HepG2 (cell line): Measurements from ENCODE around the gene VWA5B1. TPM values are rescaled to one million over a fixed set of nuclear protein-coding genes. Genes with fewer than 3 reads are reported as not detected.

Source experiments
- ATAC-seq: fragments of 200-7000 bp; cut with Tn5 transposase; 3 replicates; pipeline ENCODE4 v1.9.1; 2020; ENCODE audit warnings: mild to moderate bottlenecking, moderate library complexity
- BruUV-seq: library from RNA; stranded (reverse); fragments of 400-500 nt; replicated peaks from 2 replicates; lab custom pipeline; 2021; lab: Mats Ljungman, UMichigan
- CTCF ChIA-PET: fragments of 300-600 bp; formaldehyde crosslinking; extraction: SDS; loops from one replicate; lab custom pipeline; 2021; ENCODE audit warnings: low total read pairs, inconsistent platforms, low intra/inter-chr PET ratio; lab: Yijun Ruan, JAX
- POLR2A ChIA-PET: fragments of 350-600 bp; sonication (Branson Sonifier 250); formaldehyde crosslinking; loops from one replicate; lab custom pipeline; 2020; ENCODE audit warnings: antibody characterized with exemption, inconsistent platforms; lab: Yijun Ruan, JAX
- DNase-seq: peaks from one replicate; pipeline ENCODE4 v3.0.0-alpha.2; 2015; ENCODE audit warnings: low spot score
- FAIRE-seq: peaks from 3 replicates; lab custom pipeline; 2011; peaks lifted over from hg19 to GRCh38; lab: Jason Lieb, UNC
- H2AFZ ChIP-seq: one replicate; pipeline ENCODE4 v1.6.1; 2011; ENCODE audit warnings: low read length, inconsistent platforms
- H3K27ac ChIP-seq: fragments of 300-600 bp; 3 replicates; pipeline ENCODE4 v1.8.0; 2011; ENCODE audit warnings: mixed run types, mild to moderate bottlenecking, mixed read lengths, low read length, inconsistent platforms; ENCODE audit not compliant: insufficient read depth; ENCODE audit errors: extremely low read length
- H3K27me3 ChIP-seq, 2 experiments: fragments of 200-600 bp in 1 of 2; 2 replicates in 1 of 2; 3 replicates in 1 of 2; pipeline versions ENCODE4 v1.6.0 to v1.8.0; 2011; ENCODE audit warnings: low read length in 2 of 2, mild to moderate bottlenecking in 2 of 2, moderate library complexity in 2 of 2, inconsistent platforms in 1 of 2; ENCODE audit not compliant: insufficient read depth in 2 of 2, control insufficient read depth in 1 of 2
- H3K36me3 ChIP-seq, 2 experiments: fragments of 200-600 bp in 1 of 2; replicated peaks in 1 of 2; 2 replicates in 1 of 2; 3 replicates in 1 of 2; pipeline versions ENCODE4 v1.5.1 to v1.8.0; 2011; ENCODE audit warnings: low read length in 2 of 2, inconsistent platforms in 1 of 2; ENCODE audit not compliant: insufficient read depth in 2 of 2, control insufficient read depth in 1 of 2
- H3K4me1 ChIP-seq: 2 replicates; pipeline ENCODE4 v1.5.1; 2012; ENCODE audit warnings: low read length, inconsistent platforms; ENCODE audit not compliant: insufficient read depth
- H3K4me2 ChIP-seq: 2 replicates; pipeline ENCODE4 v1.6.0; 2011; ENCODE audit warnings: low read depth, low read length, inconsistent platforms
- H3K4me3 ChIP-seq, 3 experiments: fragments of 200-600 bp in 1 of 3; sonication (generic), shearing (Covaris generic) in 1 of 3; replicated peaks in 1 of 3; 2 replicates each; pipeline ENCODE4 v1.5.1; 2011 to 2016; ENCODE audit warnings: low read length in 3 of 3, inconsistent platforms in 2 of 3, low read depth in 2 of 3, mild to moderate bottlenecking in 2 of 3, control low read depth in 1 of 3, mixed read lengths in 1 of 3; ENCODE audit not compliant: insufficient read depth in 1 of 3
- H3K79me2 ChIP-seq: one replicate; pipeline ENCODE4 v1.6.1; 2011; ENCODE audit warnings: low read length, inconsistent platforms; ENCODE audit not compliant: insufficient read depth
- H3K9ac ChIP-seq: 2 replicates; pipeline ENCODE4 v1.6.0; 2011; ENCODE audit warnings: mild to moderate bottlenecking, low read depth, low read length, inconsistent platforms; ENCODE audit not compliant: insufficient read depth
- H3K9me3 ChIP-seq: 2 replicates; pipeline ENCODE4 v1.5.1; 2012; ENCODE audit warnings: mild to moderate bottlenecking, low read length
- H4K20me1 ChIP-seq: 2 replicates; pipeline ENCODE4 v1.6.0; 2011; ENCODE audit warnings: inconsistent platforms, mild to moderate bottlenecking, low read length, moderate library complexity; ENCODE audit not compliant: insufficient read depth
- GATA4 ChIP-seq: sonication (generic); IDR thresholded peaks from 2 replicates; pipeline ENCODE4 v1.6.1; 2016; ENCODE audit warnings: antibody characterized with exemption, low read depth, borderline replicate concordance
- PRMT3 ChIP-seq: sonication (generic); formaldehyde crosslinking; IDR thresholded peaks from 2 replicates; pipeline ENCODE4 v1.8.1; 2022; ENCODE audit warnings: low read depth, mild to moderate bottlenecking, moderate library complexity, missing genetic modification reagents, borderline replicate concordance
- SIN3B ChIP-seq: fragments of 150-350 bp; IDR thresholded peaks from 2 replicates; pipeline ENCODE4 v1.6.1; 2014; ENCODE audit warnings: low read length
- SRSF4 ChIP-seq: fragments of 200-400 bp; formaldehyde crosslinking; IDR thresholded peaks from one replicate; pipeline ENCODE4 v1.6.1; 2018; ENCODE audit warnings: mild to moderate bottlenecking, low read depth, low read length, moderate library complexity; ENCODE audit not compliant: poor library complexity, severe bottlenecking
- ZNF350 ChIP-seq: sonication (generic); formaldehyde crosslinking; IDR thresholded peaks from 2 replicates; pipeline ENCODE4 v1.4.0; 2020; ENCODE audit warnings: mild to moderate bottlenecking, low read depth, missing genetic modification reagents, borderline replicate concordance
- ZSCAN30 ChIP-seq: sonication (generic); formaldehyde crosslinking; IDR thresholded peaks from 2 replicates; pipeline ENCODE4 v1.5.0; 2020; ENCODE audit warnings: mild to moderate bottlenecking, missing genetic modification reagents
- WGBS: methylation state at CpG from one replicate; pipeline ENCODE4 v1.1.6; 2017; ENCODE audit warnings: low lambda C conversion rate; 5-methylcytosine and 5-hydroxymethylcytosine counted together
- in situ Hi-C: cut with HindIII; loops from 2 replicates; pipeline ENCODE4 v1.10.0; 2017; ENCODE audit warnings: low pct_unique_long_range_greater_than_20kb; ENCODE audit not compliant: extremely low pct_ligation_motif_present
- intact Hi-C: fragments of 100-400 bp; cut with micrococcal nuclease; formaldehyde crosslinking; loops from one replicate; pipeline ENCODE4 v1.10.0; 2022; ENCODE audit not compliant: unreplicated experiment
- polyA plus RNA-seq, 8 experiments: library from polyadenylated mRNA; depleted of rRNA in 3 of 8; stranded (reverse) in 7 of 8; unstranded in 1 of 8; fragments of >200 nt; fragmentation: Illumina TruSeq in 4 of 8; extraction: Trizol in 4 of 8; gene quantifications; 2 replicates each; pipeline versions ENCODE4 v1.2.1 to v1.2.3, GENCODE V29; 2011 to 2016; ENCODE audit warnings: low read depth in 4 of 8, missing spikeins in 1 of 8, mixed read lengths in 1 of 8; ENCODE audit not compliant: insufficient read depth in 1 of 8
- total RNA-seq, 5 experiments: library from RNA; depleted of rRNA; stranded (reverse); fragments of >200 nt; fragmentation: Illumina TruSeq; extraction: Trizol; gene quantifications; 2 replicates each; pipeline ENCODE4 v1.2.3, GENCODE V29; 2016; ENCODE audit warnings: low read depth in 1 of 5
- TF ChIP-seq, protein P1 (sequence below): sonication (generic); formaldehyde crosslinking; IDR thresholded peaks from one replicate; pipeline ENCODE4 v1.5.1; 2020; ENCODE audit warnings: mild to moderate bottlenecking, missing genetic modification reagents; ENCODE audit errors: not compliant biosample characterization

Gene VWA5B1
- total and polyA plus RNA-seq, 2 of the 13 experiments (the other 11 are each of a cell fraction or from before 2014, with no cell fraction given), result not detected

DNA sequence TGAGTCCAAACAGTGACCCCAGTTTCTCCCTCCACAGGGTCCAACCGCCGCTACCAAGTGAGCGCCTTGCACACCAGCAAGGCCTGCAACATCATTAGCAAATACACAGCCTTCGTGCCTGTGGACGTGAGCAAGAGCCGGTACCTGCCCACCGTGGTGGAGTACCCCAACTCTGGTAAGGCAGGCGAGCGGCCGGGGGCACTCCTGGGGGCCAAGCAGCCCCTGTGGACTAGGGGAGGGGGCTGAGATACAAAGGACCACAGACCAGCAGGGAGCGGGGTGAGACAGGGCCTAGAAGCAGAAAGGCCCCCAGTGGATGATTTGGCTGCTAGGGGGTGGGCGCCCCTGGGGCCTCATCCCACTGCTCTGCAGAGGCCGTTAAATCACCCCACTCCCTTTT is 54.7 kb downstream of the VWA5B1 start (continued):
- TF ChIP-seq, protein P1, sequence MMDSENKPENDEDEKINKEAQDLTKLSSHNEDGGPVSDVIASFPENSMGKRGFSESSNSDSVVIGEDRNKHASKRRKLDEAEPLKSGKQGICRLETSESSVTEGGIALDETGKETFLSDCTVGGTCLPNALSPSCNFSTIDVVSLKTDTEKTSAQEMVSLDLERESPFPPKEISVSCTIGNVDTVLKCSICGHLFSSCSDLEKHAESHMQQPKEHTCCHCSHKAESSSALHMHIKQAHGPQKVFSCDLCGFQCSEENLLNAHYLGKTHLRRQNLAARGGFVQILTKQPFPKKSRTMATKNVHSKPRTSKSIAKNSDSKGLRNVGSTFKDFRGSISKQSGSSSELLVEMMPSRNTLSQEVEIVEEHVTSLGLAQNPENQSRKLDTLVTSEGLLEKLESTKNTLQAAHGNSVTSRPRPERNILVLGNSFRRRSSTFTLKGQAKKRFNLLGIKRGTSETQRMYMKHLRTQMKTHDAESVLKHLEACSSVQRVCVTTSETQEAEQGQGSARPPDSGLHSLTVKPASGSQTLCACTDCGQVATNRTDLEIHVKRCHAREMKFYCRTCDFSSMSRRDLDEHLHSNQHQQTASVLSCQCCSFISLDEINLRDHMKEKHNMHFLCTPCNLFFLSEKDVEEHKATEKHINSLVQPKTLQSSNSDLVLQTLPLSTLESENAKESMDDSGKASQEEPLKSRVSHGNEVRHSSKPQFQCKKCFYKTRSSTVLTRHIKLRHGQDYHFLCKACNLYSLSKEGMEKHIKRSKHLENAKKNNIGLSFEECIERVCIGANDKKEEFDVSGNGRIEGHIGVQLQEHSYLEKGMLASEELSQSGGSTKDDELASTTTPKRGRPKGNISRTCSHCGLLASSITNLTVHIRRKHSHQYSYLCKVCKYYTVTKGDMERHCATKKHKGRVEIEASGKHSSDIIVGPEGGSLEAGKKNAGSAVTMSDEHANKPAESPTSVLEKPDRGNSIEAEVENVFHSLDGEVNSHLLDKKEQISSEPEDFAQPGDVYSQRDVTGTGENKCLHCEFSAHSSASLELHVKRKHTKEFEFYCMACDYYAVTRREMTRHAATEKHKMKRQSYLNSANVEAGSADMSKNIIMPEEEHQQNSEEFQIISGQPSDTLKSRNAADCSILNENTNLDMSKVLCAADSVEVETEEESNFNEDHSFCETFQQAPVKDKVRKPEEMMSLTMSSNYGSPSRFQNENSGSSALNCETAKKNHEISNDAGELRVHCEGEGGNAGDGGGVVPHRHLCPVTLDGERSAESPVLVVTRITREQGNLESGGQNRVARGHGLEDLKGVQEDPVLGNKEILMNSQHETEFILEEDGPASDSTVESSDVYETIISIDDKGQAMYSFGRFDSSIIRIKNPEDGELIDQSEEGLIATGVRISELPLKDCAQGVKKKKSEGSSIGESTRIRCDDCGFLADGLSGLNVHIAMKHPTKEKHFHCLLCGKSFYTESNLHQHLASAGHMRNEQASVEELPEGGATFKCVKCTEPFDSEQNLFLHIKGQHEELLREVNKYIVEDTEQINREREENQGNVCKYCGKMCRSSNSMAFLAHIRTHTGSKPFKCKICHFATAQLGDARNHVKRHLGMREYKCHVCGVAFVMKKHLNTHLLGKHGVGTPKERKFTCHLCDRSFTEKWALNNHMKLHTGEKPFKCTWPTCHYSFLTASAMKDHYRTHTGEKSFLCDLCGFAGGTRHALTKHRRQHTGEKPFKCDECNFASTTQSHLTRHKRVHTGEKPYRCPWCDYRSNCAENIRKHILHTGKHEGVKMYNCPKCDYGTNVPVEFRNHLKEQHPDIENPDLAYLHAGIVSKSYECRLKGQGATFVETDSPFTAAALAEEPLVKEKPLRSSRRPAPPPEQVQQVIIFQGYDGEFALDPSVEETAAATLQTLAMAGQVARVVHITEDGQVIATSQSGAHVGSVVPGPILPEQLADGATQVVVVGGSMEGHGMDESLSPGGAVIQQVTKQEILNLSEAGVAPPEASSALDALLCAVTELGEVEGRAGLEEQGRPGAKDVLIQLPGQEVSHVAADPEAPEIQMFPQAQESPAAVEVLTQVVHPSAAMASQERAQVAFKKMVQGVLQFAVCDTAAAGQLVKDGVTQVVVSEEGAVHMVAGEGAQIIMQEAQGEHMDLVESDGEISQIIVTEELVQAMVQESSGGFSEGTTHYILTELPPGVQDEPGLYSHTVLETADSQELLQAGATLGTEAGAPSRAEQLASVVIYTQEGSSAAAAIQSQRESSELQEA, result no peak
- no peak for TF ChIP-seq GATA4

DNA sequence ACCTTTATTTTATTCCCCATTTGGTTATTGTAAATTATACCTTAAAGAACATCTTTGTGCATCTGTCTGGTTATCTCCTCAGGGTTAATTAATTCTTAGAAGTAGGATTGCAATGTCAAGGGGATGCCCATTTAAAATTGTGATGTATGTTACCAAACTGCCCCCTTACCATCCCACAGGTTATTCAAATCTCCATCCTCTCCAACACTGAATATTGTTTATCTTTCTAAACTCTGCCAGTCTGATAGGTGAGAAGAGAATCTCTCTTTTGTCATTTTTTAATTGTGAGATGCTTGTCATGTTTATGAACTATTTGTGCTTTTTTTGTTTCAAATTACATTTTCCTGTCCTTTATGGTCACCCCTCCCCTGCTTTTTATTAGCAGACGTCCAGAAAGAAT is 55.8 kb downstream of the VWA5B1 start:
- 5% methylated on average over 1 of the region's 1 CpG for WGBS
- Histone ChIP-seq H3K36me3 (no peaks in the 10 kb centered on the region), H2AFZ (no peak overlapping the region), H3K79me2 (no peaks in the 10 kb centered on the region), H3K9ac (no peak overlapping the region), H3K27ac (no peak overlapping the region), H3K4me3 (no peak overlapping the region), H4K20me1 (no peaks in the 10 kb centered on the region), H3K4me1 (no peaks in the 10 kb centered on the region), H3K27me3 (peaks cover 0 to 4% of the 10 kb centered on the region in 2 experiments; a peak in 2 of 5 replicates), H3K4me2 (no peak overlapping the region), H3K9me3 (no peaks in the 10 kb centered on the region)
- TF ChIP-seq SIN3B (no peak), PRMT3 (CRISPR knock-in tag) (no peak), ZNF350 (CRISPR knock-in tag) (no peak), SRSF4 (no peak), ZSCAN30 (no peak)
- CTCF ChIA-PET, result no interaction called here
- DNase-seq (no peak), ATAC-seq (no peak), FAIRE-seq (no peak)
- no TSS peak for BruUV-seq
- intact Hi-C loops, result no loop called here
- POLR2A ChIA-PET, result no interaction called here
- in situ Hi-C loops, result no loop called here
